ENCODE results near the gene ZDHHC12.

DNA sequence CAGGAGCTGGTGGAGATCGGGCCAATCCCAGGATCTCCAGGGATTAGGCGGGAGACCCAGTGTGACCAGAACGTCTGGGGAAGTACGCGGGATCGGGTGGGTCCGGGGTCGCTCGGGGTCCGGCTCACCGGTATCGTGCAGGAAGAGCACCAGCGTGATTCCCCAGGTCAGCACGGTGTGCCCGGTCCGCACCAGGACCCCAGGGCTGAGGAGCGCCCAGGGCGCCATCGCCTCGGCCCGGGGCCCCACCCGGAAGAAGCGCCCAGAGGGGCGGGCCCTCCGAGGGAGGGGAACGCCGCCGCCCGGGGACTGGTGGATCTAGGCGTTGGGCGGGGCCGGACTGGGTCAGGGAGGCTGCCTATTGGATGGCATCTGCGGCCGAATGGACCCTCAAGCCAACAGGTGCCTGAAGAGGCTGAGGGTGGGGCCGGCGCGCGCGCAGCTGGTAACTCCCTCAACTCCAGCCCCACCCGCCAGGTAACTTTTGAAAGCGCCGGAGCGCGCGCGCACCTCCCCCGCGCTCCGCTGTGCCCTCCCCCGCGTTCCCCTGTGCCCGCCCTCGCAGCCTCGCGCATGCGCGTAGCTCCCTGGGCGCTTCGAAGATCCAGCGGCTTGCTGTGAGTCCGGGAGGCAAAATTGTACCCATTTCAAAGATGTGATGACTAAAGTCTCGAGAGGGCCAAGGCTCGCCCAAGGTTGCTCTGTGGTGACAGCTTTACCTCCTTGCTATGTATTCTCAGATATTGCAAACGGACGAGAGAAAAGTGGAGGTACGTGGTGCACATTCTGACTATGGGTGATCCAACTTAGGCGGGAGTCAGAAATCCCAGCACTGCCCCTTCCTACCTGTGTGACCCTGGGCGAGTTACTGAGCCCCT lies at the start of gene ZDHHC12:
- TF ChIP-seq CTCF (IDR thresholded peaks at IDR 0.05; ENCODE audit: insufficient read depth, low read length, poor library complexity, severe bottlenecking), result no peak
- TF ChIP-seq EZH2phosphoT487 (conservative IDR thresholded peaks at IDR 0.05; ENCODE audit: low read length), result no peak

All from SU-DHL-6 (cell line).